HepG2 (cell line): ENCODE results near the gene TNNI3K.

Experiments used
- POLR2AphosphoS5 ChIP-seq: IDR thresholded peaks from 2 replicates; pipeline ENCODE4 v1.6.1; 2012; ENCODE audit warnings: low read depth, low read length
- TF ChIP-seq, protein P1 (sequence below): IDR thresholded peaks from 2 replicates; pipeline ENCODE4 v1.6.1; 2016; ENCODE audit warnings: low read depth, control low read depth

DNA sequence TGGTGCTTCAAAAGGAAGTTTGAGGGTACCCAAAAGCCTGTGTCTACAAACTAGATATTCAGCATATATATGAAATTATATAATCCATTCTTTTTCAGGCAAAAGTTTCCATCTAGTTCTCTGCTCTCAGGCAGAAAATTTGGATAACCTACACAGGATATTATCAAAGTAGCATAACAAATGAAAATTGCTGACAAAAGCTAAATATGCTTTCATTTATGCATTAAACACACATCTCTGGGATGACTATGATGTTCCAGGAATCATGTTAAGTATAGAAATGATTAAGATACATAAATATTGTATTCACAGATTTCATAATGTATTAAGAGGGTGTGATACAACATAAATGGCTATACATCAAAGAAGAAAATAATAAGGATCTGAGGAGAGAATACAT, 184.4 kb downstream of the TNNI3K start:
- no peak for TF ChIP-seq POLR2AphosphoS5
- TF ChIP-seq, protein P1, sequence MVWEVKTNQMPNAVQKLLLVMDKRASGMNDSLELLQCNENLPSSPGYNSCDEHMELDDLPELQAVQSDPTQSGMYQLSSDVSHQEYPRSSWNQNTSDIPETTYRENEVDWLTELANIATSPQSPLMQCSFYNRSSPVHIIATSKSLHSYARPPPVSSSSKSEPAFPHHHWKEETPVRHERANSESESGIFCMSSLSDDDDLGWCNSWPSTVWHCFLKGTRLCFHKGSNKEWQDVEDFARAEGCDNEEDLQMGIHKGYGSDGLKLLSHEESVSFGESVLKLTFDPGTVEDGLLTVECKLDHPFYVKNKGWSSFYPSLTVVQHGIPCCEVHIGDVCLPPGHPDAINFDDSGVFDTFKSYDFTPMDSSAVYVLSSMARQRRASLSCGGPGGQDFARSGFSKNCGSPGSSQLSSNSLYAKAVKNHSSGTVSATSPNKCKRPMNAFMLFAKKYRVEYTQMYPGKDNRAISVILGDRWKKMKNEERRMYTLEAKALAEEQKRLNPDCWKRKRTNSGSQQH (CRISPR knock-in tag) = no peak
